Stomach (tissue), 9 donors: ENCODE results near the gene APLNR. TPM values are rescaled to one million over a fixed set of nuclear protein-coding genes. Genes with fewer than 3 reads are reported as not detected.

ENCODE experiments used
- DNase-seq, 2 donors: peaks; one replicate each; pipeline versions ENCODE4 v3.0.0 to v3.0.0-alpha.2; 2013 to 2019
- H3K27ac ChIP-seq, 5 donors: fragments of 200-600 bp in 4 of 5; sonication (generic) in 4 of 5; one replicate each; pipeline ENCODE4 v1.5.1; 2013 to 2019; ENCODE audit warnings: mild to moderate bottlenecking in 1 of 5, moderate library complexity in 1 of 5
- H3K27me3 ChIP-seq, 3 donors: fragments of 200-600 bp; sonication (generic); one replicate each; pipeline ENCODE4 v1.5.1; 2017 to 2019; ENCODE audit warnings: mixed run types in 1 of 3
- H3K36me3 ChIP-seq, 4 donors: fragments of 200-600 bp; sonication (generic); 1 replicate in 3 of 4; 2 replicates in 1 of 4; pipeline ENCODE4 v1.5.1; 2016 to 2019
- H3K4me1 ChIP-seq, 4 donors: fragments of 200-600 bp; sonication (generic); one replicate each; pipeline ENCODE4 v1.5.1; 2016 to 2019
- H3K4me3 ChIP-seq, 4 donors: fragments of 200-600 bp; sonication (generic) in 3 of 4; one replicate each; pipeline ENCODE4 v1.5.1; 2016 to 2019; ENCODE audit warnings: mild to moderate bottlenecking in 1 of 4
- H3K9me3 ChIP-seq, 4 donors: fragments of 200-600 bp; sonication (generic); one replicate each; pipeline ENCODE4 v1.5.1; 2016 to 2019
- EP300 ChIP-seq: sonication (generic); formaldehyde crosslinking; IDR thresholded peaks from one replicate; pipeline ENCODE4 v1.6.1; 2017; ENCODE audit warnings: antibody characterized with exemption
- POLR2A ChIP-seq, 4 donors: fragments of 450-650 bp; IDR thresholded peaks; one replicate each; pipeline ENCODE4 v1.6.1; 2016; ENCODE audit warnings: antibody characterized with exemption in 4 of 4, control low read depth in 2 of 4, mild to moderate bottlenecking in 1 of 4, moderate library complexity in 1 of 4
- POLR2AphosphoS5 ChIP-seq, 3 donors: sonication (generic); formaldehyde crosslinking; IDR thresholded peaks; one replicate each; pipeline ENCODE4 v1.6.1; 2016; ENCODE audit warnings: antibody characterized with exemption in 3 of 3
- WGBS, 5 donors: extraction: QIAGEN DNeasy Blood & Tissue Kit in 3 of 5; methylation state at CpG; one replicate each; pipeline versions ENCODE4 v1.1.5 to v1.1.7; 2013 to 2018; 5-methylcytosine and 5-hydroxymethylcytosine counted together
- intact Hi-C: fragments of 100-400 bp; cut with DNase I; formaldehyde crosslinking; loops from one replicate; pipeline ENCODE4 v1.15.1; 2023; ENCODE audit warnings: low total_unique reads
- polyA plus RNA-seq, 3 donors: library from polyadenylated mRNA; stranded (reverse); fragments of 200-250 nt; gene quantifications; one replicate each; pipeline ENCODE4 v1.2.3, GENCODE V29; 2013
- total RNA-seq, 5 donors: library from RNA; depleted of rRNA; stranded (reverse); fragments of >200 nt; gene quantifications; one replicate each; pipeline versions ENCODE4 v1.1.0 to v1.2.3, GENCODE V29; 2014 to 2016
- TF ChIP-seq, protein P1 (sequence below), 7 experiments: fragments of 450-650 bp in 4 of 7; fragments of 200-600 bp in 3 of 7; sonication (generic) in 3 of 7; IDR thresholded peaks; one replicate each; pipeline ENCODE4 v1.5.1; 2016 to 2019; ENCODE audit warnings: antibody characterized with exemption in 7 of 7, control low read depth in 2 of 7, mild to moderate bottlenecking in 1 of 7
- donor health status: healthy with polysubstance abuse.
- donor health status: Bipolar disorder and iron deficiency.
- donor health status: healthy.

Gene APLNR
- total and polyA plus RNA-seq, 8 donors, result 0.43 to 12.1 (median 1.7) TPM; not detected in 2

DNA sequence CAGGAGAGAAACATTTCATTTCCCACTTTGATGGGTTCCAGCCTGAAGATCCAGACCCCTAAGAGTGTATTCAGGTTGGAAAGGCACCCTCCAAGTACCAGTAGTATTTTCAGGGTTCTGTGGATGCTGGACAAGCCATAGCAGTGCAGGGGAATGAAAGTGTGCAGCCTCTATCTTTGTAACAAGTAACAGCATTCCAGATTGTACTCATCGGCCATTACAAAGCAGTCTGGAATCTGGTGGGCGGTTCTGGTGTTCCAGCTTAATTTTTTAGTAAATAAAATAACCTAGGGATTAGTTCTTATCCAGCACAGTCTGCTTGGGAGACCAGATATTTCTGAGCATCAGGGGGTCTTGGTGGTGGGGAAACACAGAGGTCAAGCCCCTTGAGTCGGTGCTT, 22.6 kb downstream of the APLNR start:
- intact Hi-C loops, result no loop called here
- no peak overlapping the region for H3K4me3 ChIP-seq
- peaks cover 6 to 27% (median 10%) of the 10 kb centered on the region in 4 donors for H3K4me1 ChIP-seq
- H3K27ac ChIP-seq, result peak overlapping the region in 1 of 5 donors; percentile 14
- 49 to 54% (median 51%) methylated on average over 3 of the region's 3 CpGs for WGBS, 5 donors
- no peaks in the 10 kb centered on the region for H3K36me3 ChIP-seq
- TF ChIP-seq, protein P1, sequence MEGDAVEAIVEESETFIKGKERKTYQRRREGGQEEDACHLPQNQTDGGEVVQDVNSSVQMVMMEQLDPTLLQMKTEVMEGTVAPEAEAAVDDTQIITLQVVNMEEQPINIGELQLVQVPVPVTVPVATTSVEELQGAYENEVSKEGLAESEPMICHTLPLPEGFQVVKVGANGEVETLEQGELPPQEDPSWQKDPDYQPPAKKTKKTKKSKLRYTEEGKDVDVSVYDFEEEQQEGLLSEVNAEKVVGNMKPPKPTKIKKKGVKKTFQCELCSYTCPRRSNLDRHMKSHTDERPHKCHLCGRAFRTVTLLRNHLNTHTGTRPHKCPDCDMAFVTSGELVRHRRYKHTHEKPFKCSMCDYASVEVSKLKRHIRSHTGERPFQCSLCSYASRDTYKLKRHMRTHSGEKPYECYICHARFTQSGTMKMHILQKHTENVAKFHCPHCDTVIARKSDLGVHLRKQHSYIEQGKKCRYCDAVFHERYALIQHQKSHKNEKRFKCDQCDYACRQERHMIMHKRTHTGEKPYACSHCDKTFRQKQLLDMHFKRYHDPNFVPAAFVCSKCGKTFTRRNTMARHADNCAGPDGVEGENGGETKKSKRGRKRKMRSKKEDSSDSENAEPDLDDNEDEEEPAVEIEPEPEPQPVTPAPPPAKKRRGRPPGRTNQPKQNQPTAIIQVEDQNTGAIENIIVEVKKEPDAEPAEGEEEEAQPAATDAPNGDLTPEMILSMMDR (IDR thresholded peaks at IDR 0.05), result no peak
- TF ChIP-seq POLR2AphosphoS5 (IDR thresholded peaks at IDR 0.05) (no peak), POLR2A (IDR thresholded peaks at IDR 0.05) (no peak), EP300 (no peak)
- H3K9me3 ChIP-seq, result no peaks in the 10 kb centered on the region
- H3K27me3 ChIP-seq, result peaks cover 0 to 3% (median 0%) of the 10 kb centered on the region in 3 donors
- DNase-seq, result peak in 1 of 2 donors; percentile 58

DNA sequence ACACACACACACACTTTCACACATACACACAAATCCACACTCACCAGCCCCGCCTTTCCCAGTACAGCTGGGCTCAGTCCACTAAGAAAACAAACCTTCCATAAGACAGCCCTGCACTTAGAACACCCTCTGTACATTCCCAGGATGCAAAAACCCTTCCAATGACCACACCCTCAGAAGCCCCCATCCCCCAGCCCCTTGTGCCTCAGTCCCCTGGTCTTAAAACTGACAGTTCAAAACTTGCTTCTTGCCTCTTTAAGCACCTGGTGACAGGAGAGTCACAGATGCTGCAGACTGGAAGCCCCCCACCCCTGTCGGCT, 23.0 kb downstream of the APLNR start:
- peak overlapping the region in 2 of 5 donors; percentile 14 to 35 for H3K27ac ChIP-seq
- TF ChIP-seq EP300 (no peak), POLR2AphosphoS5 (IDR thresholded peaks at IDR 0.05) (no peak), POLR2A (IDR thresholded peaks at IDR 0.05) (no peak)
- TF ChIP-seq, protein P1 (IDR thresholded peaks at IDR 0.05), result no peak
- H3K4me1 ChIP-seq, result peaks cover 6 to 27% (median 10%) of the 10 kb centered on the region in 4 donors

DNA sequence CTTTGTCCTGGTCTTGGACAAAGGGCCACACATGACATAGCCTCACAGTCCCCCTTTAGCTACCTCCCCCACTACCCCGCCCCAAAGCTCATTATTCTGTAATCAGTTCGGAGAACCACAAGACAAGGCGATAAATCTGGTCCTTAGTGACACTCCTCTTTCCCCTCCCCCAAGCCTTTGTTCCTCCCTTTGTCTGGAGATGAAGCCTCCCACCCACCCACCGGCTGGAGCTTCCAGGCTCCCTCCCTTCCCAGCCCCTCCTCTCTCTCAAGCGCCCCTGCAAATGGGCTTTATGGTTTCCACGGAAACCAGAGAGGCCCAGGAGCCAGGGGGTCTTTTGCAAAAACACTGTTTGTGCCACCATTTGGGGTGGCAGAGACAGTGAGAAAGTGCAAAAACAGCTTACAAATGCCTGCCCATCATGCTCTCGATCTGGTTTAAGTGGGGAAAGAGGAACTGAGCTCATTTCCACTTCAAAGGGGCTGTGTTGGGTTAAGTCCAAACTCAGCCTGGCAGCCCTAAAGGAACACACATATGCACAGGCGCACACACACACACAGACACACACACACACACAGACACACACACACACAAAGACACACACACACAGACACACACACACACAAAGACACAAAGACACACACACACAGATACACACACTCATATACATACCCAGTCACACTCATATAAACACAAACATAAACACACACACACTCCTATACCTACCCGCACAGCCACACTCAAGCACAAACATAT, 23.5 kb downstream of the APLNR start:
- H3K27me3 ChIP-seq, result peaks cover 0 to 3% (median 0%) of the 10 kb centered on the region in 3 donors
- H3K4me1 ChIP-seq, result peaks cover 6 to 27% (median 10%) of the 10 kb centered on the region in 4 donors
- DNase-seq, result peak in 1 of 2 donors; percentile 82
- no peaks in the 10 kb centered on the region for H3K36me3 ChIP-seq
- 32 to 53% (median 39%) methylated on average over 8 to 9 of the region's 9 CpGs for WGBS, 5 donors
- intact Hi-C loops, result no loop called here
- peak overlapping the region in 3 of 5 donors; percentile 35 to 59 (median 54) for H3K27ac ChIP-seq
- no peaks in the 10 kb centered on the region for H3K9me3 ChIP-seq
- H3K4me3 ChIP-seq, result no peak overlapping the region
- TF ChIP-seq, protein P1 (IDR thresholded peaks at IDR 0.05), result no peak
- TF ChIP-seq EP300 (no peak), POLR2AphosphoS5 (IDR thresholded peaks at IDR 0.05) (no peak), POLR2A (IDR thresholded peaks at IDR 0.05) (no peak)

More for the DNA sequence above, 23.0 kb downstream of the APLNR start:
- Histone ChIP-seq H3K4me3 (no peak overlapping the region), H3K9me3 (no peaks in the 10 kb centered on the region), H3K27me3 (peaks cover 0 to 3% (median 0%) of the 10 kb centered on the region in 3 donors), H3K36me3 (no peaks in the 10 kb centered on the region)
- intact Hi-C loops, result no loop called here
- 30 to 53% (median 41%) methylated on average over 2 of the region's 2 CpGs for WGBS, 5 donors
- peak in 1 of 2 donors; percentile 63 for DNase-seq

DNA sequence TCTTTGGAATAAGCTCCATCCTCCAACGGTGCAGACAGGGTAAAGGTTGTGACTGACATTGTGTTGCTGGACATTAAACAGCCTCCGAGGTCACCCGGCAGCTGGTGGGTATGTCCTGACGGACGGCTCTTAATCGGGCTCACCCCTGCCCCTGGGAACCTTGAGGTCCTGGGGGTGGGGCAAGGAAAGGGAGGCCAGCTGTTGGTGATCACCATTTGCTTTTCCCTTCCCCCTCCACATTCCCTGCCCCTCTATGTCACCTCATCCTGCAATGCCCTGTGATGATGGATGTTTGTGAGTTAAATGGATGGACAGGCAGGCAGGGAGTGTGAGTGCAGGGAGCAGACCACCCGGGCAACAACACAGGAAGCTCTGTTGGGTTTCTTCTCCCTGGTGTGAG, 26.3 kb downstream of the APLNR start:
- H3K36me3 ChIP-seq, result no peaks in the 10 kb centered on the region
- H3K27me3 ChIP-seq, result peaks cover 0 to 3% (median 0%) of the 10 kb centered on the region in 3 donors
- peaks cover 6 to 24% (median 10%) of the 10 kb centered on the region in 4 donors for H3K4me1 ChIP-seq
- no peak overlapping the region for H3K4me3 ChIP-seq
- intact Hi-C loops, result no loop called here
- 30 to 53% (median 40%) methylated on average over 7 of the region's 7 CpGs for WGBS, 5 donors
- peak in 1 of 2 donors; percentile 43 for DNase-seq
- H3K27ac ChIP-seq, result no peak overlapping the region
- H3K9me3 ChIP-seq, result no peaks in the 10 kb centered on the region
- TF ChIP-seq EP300, result no peak
- no peak for TF ChIP-seq POLR2A (IDR thresholded peaks at IDR 0.05)
- TF ChIP-seq, protein P1 (IDR thresholded peaks at IDR 0.05), result no peak
- no peak for TF ChIP-seq POLR2AphosphoS5 (IDR thresholded peaks at IDR 0.05)
